AG09309 (cell line): ENCODE results near the gene CFAP54.

Experiments
- DNase-seq: peaks from one replicate; pipeline ENCODE4 v3.0.0-alpha.2; 2010; ENCODE audit warnings: low read depth
- H3K4me3 ChIP-seq: 2 replicates; pipeline ENCODE4 v1.5.1; 2011; ENCODE audit warnings: mild to moderate bottlenecking, low read depth, low read length, moderate library complexity; ENCODE audit not compliant: control insufficient read depth
- CTCF ChIP-seq: IDR thresholded peaks from 2 replicates; pipeline ENCODE4 v1.5.1; 2011; ENCODE audit warnings: mild to moderate bottlenecking, low read depth, low read length, inconsistent platforms; ENCODE audit not compliant: insufficient read depth, control insufficient read depth; ENCODE audit errors: missing control alignments

Gene CFAP54

GRCh38 chr12:96606134-96606533 is 116.8 kb downstream of the CFAP54 start:
- no peak for TF ChIP-seq CTCF
- DNase-seq: no peak
- H3K4me3 ChIP-seq: no peak overlapping the region

GRCh38 chr12:96606644-96607043 is 117.3 kb downstream of the CFAP54 start:
- no peak for DNase-seq
- H3K4me3 ChIP-seq: no peak overlapping the region
- TF ChIP-seq CTCF: no peak

- DNase-seq: no peak
- TF ChIP-seq CTCF: no peak
- H3K4me3 ChIP-seq: no peak overlapping the region
Measured at GRCh38 chr12:96617178-96617577, 127.8 kb downstream of the CFAP54 start.

GRCh38 chr12:96623155-96623554 is 133.8 kb downstream of the CFAP54 start:
- TF ChIP-seq CTCF: no peak
- no peak for DNase-seq
- no peak overlapping the region for H3K4me3 ChIP-seq

- no peak for TF ChIP-seq CTCF
- DNase-seq: no peak
- no peak overlapping the region for H3K4me3 ChIP-seq
Measured at GRCh38 chr12:96623656-96624217, 134.4 kb downstream of the CFAP54 start.

- no peak for DNase-seq
- no peak overlapping the region for H3K4me3 ChIP-seq
- no peak for TF ChIP-seq CTCF
Measured at GRCh38 chr12:96635844-96636243, 146.5 kb downstream of the CFAP54 start.

- no peak for TF ChIP-seq CTCF
- no peak for DNase-seq
- H3K4me3 ChIP-seq: no peak overlapping the region
Measured at GRCh38 chr12:96636895-96637294, 147.5 kb downstream of the CFAP54 start.
